ENCODE results near the gene PEA15.
A peak's percentile ranks its signal among the peaks of the same experiment; 100 is the strongest.

PEA15 gene

GRCh38 chr1:160187407-160187806, 17.8 kb upstream of the PEA15 start:
- CTCF ChIA-PET = interaction anchor here (0.7 to 7.2 kb wide), 6 partner anchors 9 to 105 kb away, joined by 3 to 134 read pairs (median 12); partner anchors contain the start of gene PEA15
- DNase-seq (ENCODE audit: extremely low spot score) = no peak
- TF ChIP-seq CTCF (IDR thresholded peaks at IDR 0.05; ENCODE audit: control extremely low read depth, extremely low read depth, low read depth, missing control alignments) = no peak
- POLR2A ChIA-PET = no interaction called here

- ChIA-PET POLR2A (no interaction called here), CTCF (interaction anchor here (1.4 to 7.2 kb wide), 8 partner anchors 16 to 188 kb away, joined by 3 to 134 read pairs (median 13); partner anchors contain the start of gene PEA15)
- TF ChIP-seq CTCF (IDR thresholded peaks at IDR 0.05; ENCODE audit: control extremely low read depth, extremely low read depth, low read depth, missing control alignments) = no peak
- no peak for DNase-seq (ENCODE audit: extremely low spot score)
These were observed 16.8 kb upstream of the PEA15 start for GRCh38 chr1:160188341-160188740.

GRCh38 chr1:160189649-160190625, 15.2 kb upstream of the PEA15 start, which contains the start of gene CASQ1:
CASQ1 (plus strand) TSS chr1:160190575; CDS start chr1:160190752, 177 bp downstream.
- POLR2A ChIA-PET = interaction anchor here (0.8 kb wide), 1 partner anchor 187 kb away, joined by 3 read pairs; no protein-coding TSS in a partner anchor
- DNase-seq (ENCODE audit: extremely low spot score) = no peak
- no peak for TF ChIP-seq CTCF (IDR thresholded peaks at IDR 0.05; ENCODE audit: control extremely low read depth, extremely low read depth, low read depth, missing control alignments)
- CTCF ChIA-PET = interaction anchor here (0.8 to 7.2 kb wide), 10 partner anchors 9 to 187 kb away, joined by 3 to 134 read pairs (median 12); partner anchors contain the start of genes PEA15 and PEX19

- DNase-seq (ENCODE audit: extremely low spot score) = no peak
- no peak for TF ChIP-seq CTCF (IDR thresholded peaks at IDR 0.05; ENCODE audit: control extremely low read depth, extremely low read depth, low read depth, missing control alignments)
- POLR2A ChIA-PET = no interaction called here
- CTCF ChIA-PET = interaction anchor here (0.7 to 7.2 kb wide), 11 partner anchors 14 to 188 kb away, joined by 3 to 134 read pairs (median 15); partner anchors contain the start of genes PEA15 and PEX19
These were observed 13.4 kb upstream of the PEA15 start for GRCh38 chr1:160191756-160192155.

GRCh38 chr1:160192234-160192633, 12.9 kb upstream of the PEA15 start:
- ChIA-PET POLR2A (no interaction called here), CTCF (interaction anchor here (1.4 to 7.2 kb wide), 14 partner anchors 9 to 187 kb away, joined by 3 to 134 read pairs (median 14); partner anchors contain the start of genes PEA15 and PEX19)
- DNase-seq (ENCODE audit: extremely low spot score) = no peak
- TF ChIP-seq CTCF (IDR thresholded peaks at IDR 0.05; ENCODE audit: control extremely low read depth, extremely low read depth, low read depth, missing control alignments) = no peak

- ChIA-PET POLR2A (no interaction called here), CTCF (interaction anchor here (0.5 to 7.2 kb wide), 67 partner anchors 10 to 432 kb away, joined by 3 to 134 read pairs (median 5); partner anchors contain the start of genes DCAF8, IGSF8, PEA15 and PEX19)
- peak; percentile 79 for DNase-seq (ENCODE audit: extremely low spot score)
- TF ChIP-seq CTCF (IDR thresholded peaks at IDR 0.05; ENCODE audit: control extremely low read depth, extremely low read depth, low read depth, missing control alignments) = peak; percentile 98
These were observed 11.9 kb upstream of the PEA15 start for GRCh38 chr1:160193091-160193819.

Measured in GM10248 (cell line).